HG03469 (cell line): Measurements from ENCODE around the gene ZFAND2B.

Experiments
- ATAC-seq: cut with Tn5 transposase; IDR thresholded peaks from one replicate; pipeline ENCODE4 v1.9.1; 2021; ENCODE audit warnings: mild to moderate bottlenecking, moderate library complexity, moderate number of reproducible peaks; ENCODE audit not compliant: unreplicated experiment

The ZFAND2B gene

GRCh38 chr2:219219784-219220532, 13.4 kb downstream of the ZFAND2B start:
- no peak for ATAC-seq

- ATAC-seq = no peak
Measured at GRCh38 chr2:219220652-219221402, 14.2 kb downstream of the ZFAND2B start.

GRCh38 chr2:219221957-219222518, 15.5 kb downstream of the ZFAND2B start:
- ATAC-seq = no peak

GRCh38 chr2:219223831-219224610, 17.4 kb downstream of the ZFAND2B start:
- no peak for ATAC-seq

GRCh38 chr2:219225350-219225749, 18.8 kb downstream of the ZFAND2B start:
- no peak for ATAC-seq

- ATAC-seq = no peak
Measured at GRCh38 chr2:219228041-219228910, 21.7 kb downstream of the ZFAND2B start.

- ATAC-seq = peak; percentile 3
Measured at GRCh38 chr2:219228911-219229304, 22.3 kb downstream of the ZFAND2B start.

GRCh38 chr2:219229305-219230058, 22.9 kb downstream of the ZFAND2B start, which contains the start of the genes ANKZF1 and ATG9A:
TSS of gene ANKZF1 (plus strand) at chr2:219229806. CDS start at chr2:219230258, 452 bp downstream.
TSS of gene ATG9A (minus strand) at chr2:219229636. CDS start at chr2:219228024, 1,612 bp downstream.
- peak; percentile 93 for ATAC-seq

GRCh38 chr2:219230059-219230540, 23.5 kb downstream of the ZFAND2B start:
- ATAC-seq = no peak

- no peak for ATAC-seq
Measured at GRCh38 chr2:219234331-219234730, 27.7 kb downstream of the ZFAND2B start.

GRCh38 chr2:219243291-219243761, 36.7 kb downstream of the ZFAND2B start:
- ATAC-seq = no peak

- no peak for ATAC-seq
Measured at GRCh38 chr2:219244789-219245147, 38.2 kb downstream of the ZFAND2B start.

- ATAC-seq = peak; percentile 57
Measured at GRCh38 chr2:219245148-219245898, 38.7 kb downstream of the ZFAND2B start, which contains the start of the genes GLB1L and STK16. TSS of gene GLB1L (minus strand) at chr2:219245444. CDS start at chr2:219243573, 1,871 bp downstream. TSS of gene STK16 (plus strand) at chr2:219245479. CDS start at chr2:219246000, 521 bp downstream.

GRCh38 chr2:219245899-219246230, 39.3 kb downstream of the ZFAND2B start:
- no peak for ATAC-seq

GRCh38 chr2:219246559-219246958, 40.0 kb downstream of the ZFAND2B start:
- ATAC-seq = no peak

GRCh38 chr2:219247678-219248642, 41.4 kb downstream of the ZFAND2B start:
- no peak for ATAC-seq

- ATAC-seq = no peak
Measured at GRCh38 chr2:219248845-219249202, 42.2 kb downstream of the ZFAND2B start.
